Suprapubic skin (tissue), 3 donors: ENCODE measurements around the gene HABP4.
"Not testable (repeated sequence)": the region's sequence is repeated elsewhere in the genome, so short reads cannot be mapped to it uniquely, and the experiment has no call there.

Experiments
- CTCF ChIP-seq, 2 donors: fragments of 200-600 bp in 1 of 2; fragments of 450-650 bp in 1 of 2; sonication (generic) in 1 of 2; IDR thresholded peaks; one replicate each; pipeline ENCODE4 v1.5.1; 2016 to 2019; ENCODE audit warnings: antibody characterized with exemption in 2 of 2, mild to moderate bottlenecking in 1 of 2, moderate library complexity in 1 of 2
- POLR2A ChIP-seq, 2 donors: fragments of 450-650 bp; IDR thresholded peaks; one replicate each; pipeline ENCODE4 v1.6.1; 2017; ENCODE audit warnings: antibody characterized with exemption in 2 of 2, mild to moderate bottlenecking in 2 of 2, moderate library complexity in 2 of 2

- not testable (repeated sequence) for TF ChIP-seq POLR2A, CTCF (IDR thresholded peaks at IDR 0.05)
Observed at GRCh38 chr9:96503374-96503748, 53.4 kb downstream of the HABP4 start.
